Naive thymus-derived CD4-positive, alpha-beta T cell (primary cell): Measurements from ENCODE around the gene UBE2I. TPM values are rescaled to one million over a fixed set of nuclear protein-coding genes. Genes with fewer than 3 reads are reported as not detected.

ENCODE experiments used
- ATAC-seq: fragments of 150-1000 bp; cut with Tn5 transposase; 2 replicates; pipeline ENCODE4 v1.10.0; 2021; ENCODE audit warnings: mild to moderate bottlenecking, moderate library complexity
- CTCF ChIA-PET: fragments of 350-600 bp; sonication (Branson Sonifier 250); formaldehyde crosslinking; loops from one replicate; lab custom pipeline; 2021; ENCODE audit warnings: antibody characterized with exemption; lab: Charles Lee
- POLR2A ChIA-PET: fragments of 350-600 bp; sonication (Branson Sonifier 250); formaldehyde crosslinking; loops from one replicate; lab custom pipeline; 2021; ENCODE audit warnings: antibody characterized with exemption, inconsistent platforms; lab: Charles Lee
- DNase-seq, 9 donors: peaks; one replicate each; pipeline versions ENCODE4 v3.0.0 to v3.0.0-alpha.2; 2020 to 2022; ENCODE audit warnings: mixed read lengths in 1 of 9
- H3K27ac ChIP-seq: one replicate; pipeline ENCODE4 v1.7.0; 2013; ENCODE audit warnings: mild to moderate bottlenecking, low read depth, low read length, moderate library complexity
- H3K27me3 ChIP-seq, 2 donors: one replicate each; pipeline ENCODE4 v1.7.0; 2013; ENCODE audit warnings: low read length in 2 of 2, mild to moderate bottlenecking in 2 of 2, moderate library complexity in 2 of 2; ENCODE audit not compliant: control insufficient read depth in 2 of 2, insufficient read depth in 2 of 2
- H3K36me3 ChIP-seq, 3 experiments: 1 replicate in 2 of 3; 2 replicates in 1 of 3; pipeline ENCODE4 v1.7.0; 2013; ENCODE audit warnings: low read length in 3 of 3, mild to moderate bottlenecking in 3 of 3, moderate library complexity in 1 of 3; ENCODE audit not compliant: insufficient read depth in 3 of 3, control insufficient read depth in 2 of 3
- H3K4me1 ChIP-seq, 2 donors: one replicate each; pipeline ENCODE4 v1.7.0; 2013; ENCODE audit warnings: low read length in 2 of 2, mild to moderate bottlenecking in 2 of 2, moderate library complexity in 1 of 2; ENCODE audit not compliant: control insufficient read depth in 2 of 2, insufficient read depth in 2 of 2
- H3K4me3 ChIP-seq: 2 replicates; pipeline ENCODE4 v1.7.0; 2013; ENCODE audit warnings: mild to moderate bottlenecking, low read length
- H3K9me3 ChIP-seq, 3 experiments: 1 replicate in 2 of 3; 2 replicates in 1 of 3; pipeline ENCODE4 v1.7.0; 2013; ENCODE audit warnings: low read length in 3 of 3; ENCODE audit not compliant: control insufficient read depth in 2 of 3
- H3K27ac Mint-ChIP-seq, 9 donors: one replicate each; pipeline ENCODE4 v1.8.0; 2020 to 2022; ENCODE audit warnings: mixed read lengths in 9 of 9, mild to moderate bottlenecking in 8 of 9, moderate library complexity in 5 of 9, inconsistent platforms in 2 of 9
- H3K27me3 Mint-ChIP-seq, 5 donors: one replicate each; pipeline ENCODE4 v1.8.0; 2021 to 2022; ENCODE audit warnings: mixed read lengths in 5 of 5, mild to moderate bottlenecking in 1 of 5
- H3K36me3 Mint-ChIP-seq, 5 donors: one replicate each; pipeline ENCODE4 v1.8.0; 2020 to 2022; ENCODE audit warnings: mixed read lengths in 5 of 5, mild to moderate bottlenecking in 3 of 5, inconsistent platforms in 1 of 5
- H3K4me1 Mint-ChIP-seq, 7 donors: one replicate each; pipeline ENCODE4 v1.8.0; 2020 to 2022; ENCODE audit warnings: mixed read lengths in 7 of 7, mild to moderate bottlenecking in 3 of 7, inconsistent platforms in 1 of 7
- H3K4me3 Mint-ChIP-seq, 10 donors: one replicate each; pipeline ENCODE4 v1.8.0; 2020 to 2022; ENCODE audit warnings: mild to moderate bottlenecking in 10 of 10, mixed read lengths in 10 of 10, moderate library complexity in 6 of 10, inconsistent platforms in 2 of 10
- H3K9me3 Mint-ChIP-seq, 11 donors: one replicate each; pipeline ENCODE4 v1.8.0; 2020 to 2022; ENCODE audit warnings: mixed read lengths in 11 of 11, mild to moderate bottlenecking in 4 of 11, inconsistent platforms in 1 of 11, moderate library complexity in 1 of 11
- intact Hi-C, 2 donors: fragments of 100-400 bp; cut with micrococcal nuclease; formaldehyde crosslinking; loops; one replicate each; pipeline ENCODE4 v1.15.1; 2023
- polyA plus RNA-seq, 2 donors: library from polyadenylated mRNA; unstranded; fragments of 300-500 nt; fragmentation: Illumina TruSeq; gene quantifications; one replicate each; pipeline ENCODE4 v1.2.3, GENCODE V29; 2021
- total RNA-seq, 6 experiments: library from RNA in 5 of 6; stranded (reverse) in 5 of 6; gene quantifications; 1 replicate in 5 of 6; 2 replicates in 1 of 6; pipeline ENCODE4 v1.2.3 and lab custom pipeline; 2021 to 2026

Gene UBE2I
- total and polyA plus RNA-seq, 7 experiments from 2014 or later = 67.2 to 277 (median 176) TPM

DNA sequence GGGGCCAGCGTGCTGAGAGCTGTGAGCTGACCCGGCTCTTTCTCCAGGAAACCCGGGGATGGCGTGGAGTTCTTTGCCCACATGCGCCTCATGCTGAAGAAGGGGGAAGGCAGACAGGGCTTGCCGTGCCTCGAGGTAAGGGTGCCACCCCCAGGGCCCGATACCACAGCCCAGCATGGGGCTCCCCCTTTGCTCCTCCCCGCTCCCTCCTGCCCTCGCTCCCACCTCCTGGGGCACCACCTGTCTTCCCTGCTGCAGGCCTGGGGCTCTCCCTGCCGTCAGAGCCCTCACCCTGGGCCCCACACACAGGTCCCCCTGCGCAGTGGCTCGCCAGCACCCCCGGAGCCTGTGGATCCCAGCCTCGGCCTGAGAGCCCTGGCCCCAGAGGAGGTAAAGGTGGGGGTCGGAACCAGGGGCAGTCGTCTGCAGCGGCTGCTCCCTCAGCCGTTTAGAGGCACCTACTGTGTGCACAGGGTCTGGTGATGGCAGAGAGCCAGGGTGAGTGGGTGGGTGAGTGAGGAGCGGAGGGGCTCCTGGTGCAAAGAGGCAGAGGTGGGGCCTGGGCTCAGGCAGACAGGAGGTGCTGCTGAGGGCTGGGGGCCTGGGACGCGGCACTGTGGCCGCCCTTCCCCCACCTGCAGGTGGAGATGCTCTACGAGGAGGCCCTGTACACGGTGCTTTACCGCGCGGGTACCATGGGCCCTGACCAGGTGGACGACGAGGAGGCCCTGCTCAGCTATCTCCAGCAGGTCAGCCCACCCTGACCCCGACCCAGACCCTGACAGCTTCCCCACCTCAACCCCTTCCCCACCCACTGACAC lies 29.6 kb downstream of the UBE2I start:
- POLR2A ChIA-PET = no interaction called here

DNA sequence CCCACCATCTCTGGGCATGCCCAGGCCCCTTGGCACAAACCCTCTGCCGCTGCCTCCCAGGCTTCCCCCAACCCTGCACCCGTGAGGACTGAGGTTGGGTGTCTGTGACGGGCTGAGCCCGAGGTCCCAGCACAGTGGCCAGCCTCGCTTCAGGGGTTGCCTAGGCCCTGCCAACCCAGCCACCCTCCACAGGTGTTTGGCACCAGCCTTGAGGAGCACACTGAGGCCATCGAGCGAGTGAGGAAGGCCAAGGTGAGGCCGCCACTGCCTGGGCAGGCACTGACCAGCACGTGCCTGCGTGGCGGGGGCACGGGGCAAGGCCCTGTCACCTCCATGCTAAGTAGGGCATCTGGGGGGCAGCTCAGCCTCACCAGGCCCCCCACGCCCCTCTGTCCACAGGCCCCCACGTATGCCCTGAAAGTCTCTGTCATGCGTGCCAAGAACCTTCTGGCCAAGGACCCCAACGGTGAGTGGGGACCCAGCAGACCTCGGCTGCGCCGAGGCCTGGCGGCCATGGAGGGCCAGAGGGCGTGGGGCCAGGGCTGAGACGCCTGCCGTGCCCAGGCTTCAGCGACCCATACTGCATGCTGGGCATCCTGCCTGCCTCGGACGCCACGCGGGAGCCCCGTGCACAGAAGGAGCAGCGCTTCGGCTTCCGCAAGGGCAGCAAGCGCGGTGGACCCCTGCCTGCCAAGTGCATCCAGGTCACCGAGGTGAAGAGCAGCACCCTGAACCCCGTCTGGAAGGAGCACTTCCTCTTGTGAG lies 31.5 kb downstream of the UBE2I start:
- Mint-ChIP-seq H3K9me3 (no peaks in the 10 kb centered on the region), H3K4me1 (peaks cover 7 to 18% (median 15%) of the 10 kb centered on the region in 7 donors), H3K27ac (no peak overlapping the region), H3K36me3 (no peaks in the 10 kb centered on the region), H3K27me3 (peaks cover 0 to 4% (median 0%) of the 10 kb centered on the region in 5 donors), H3K4me3 (peak overlapping the region in 1 of 10 donors; percentile 80)
- no peak overlapping the region for H3K4me3 ChIP-seq
- no peaks in the 10 kb centered on the region for H3K36me3 ChIP-seq
- H3K27ac ChIP-seq = no peak overlapping the region
- intact Hi-C loops = loop anchor here in 1 of 2 donors (5.0 to 10.0 kb wide), 2 partner anchors 366 to 434 kb away; partner anchors contain the start of genes EME2, MAPK8IP3, MRPS34 and NME3
- no peaks in the 10 kb centered on the region for H3K27me3 ChIP-seq
- ChIA-PET CTCF (no interaction called here), POLR2A (interaction anchor here (2.5 kb wide), 1 partner anchor 10 kb away, joined by 6 read pairs; no protein-coding TSS in a partner anchor)
- DNase-seq = no peak
- H3K9me3 ChIP-seq = no peaks in the 10 kb centered on the region
- no peak for ATAC-seq
- H3K4me1 ChIP-seq = peaks cover 11 to 17% of the 10 kb centered on the region in 2 donors

More for the DNA sequence above, 29.6 kb downstream of the UBE2I start:
- DNase-seq (no peak), ATAC-seq (no peak)
- Histone ChIP-seq H3K27me3 (peaks cover 0 to 10% of the 10 kb centered on the region in 2 donors), H3K4me1 (peaks cover 11 to 23% of the 10 kb centered on the region in 2 donors), H3K9me3 (no peaks in the 10 kb centered on the region), H3K36me3 (no peaks in the 10 kb centered on the region), H3K4me3 (no peak overlapping the region), H3K27ac (no peak overlapping the region)
- H3K4me1 Mint-ChIP-seq = peaks cover 7 to 18% (median 15%) of the 10 kb centered on the region in 7 donors
- no peaks in the 10 kb centered on the region for H3K9me3 Mint-ChIP-seq
- no peaks in the 10 kb centered on the region for H3K36me3 Mint-ChIP-seq
- no peak overlapping the region for H3K27ac Mint-ChIP-seq
- no peak overlapping the region for H3K4me3 Mint-ChIP-seq
- intact Hi-C loops = no loop called here
- H3K27me3 Mint-ChIP-seq = peaks cover 0 to 19% (median 5%) of the 10 kb centered on the region in 5 donors
- CTCF ChIA-PET = no interaction called here

- Histone ChIP-seq H3K27me3 (no peaks in the 10 kb centered on the region), H3K27ac (no peak overlapping the region), H3K4me1 (peaks cover 11 to 17% of the 10 kb centered on the region in 2 donors), H3K4me3 (peak overlapping the region; percentile 66), H3K36me3 (no peaks in the 10 kb centered on the region), H3K9me3 (no peaks in the 10 kb centered on the region)
- Mint-ChIP-seq H3K9me3 (no peaks in the 10 kb centered on the region), H3K27me3 (peaks cover 0 to 2% (median 0%) of the 10 kb centered on the region in 5 donors), H3K4me3 (peak overlapping the region in 9 of 10 donors; percentile 60 to 86 (median 80)), H3K27ac (no peak overlapping the region), H3K36me3 (no peaks in the 10 kb centered on the region), H3K4me1 (peaks cover 7 to 18% (median 15%) of the 10 kb centered on the region in 7 donors)
- intact Hi-C loops = loop anchor here (2.0 to 10.0 kb wide), 4 partner anchors 31 to 433 kb away; partner anchors contain the start of genes EME2 (in 1 of the 2), MAPK8IP3 (in 1 of the 2), MRPS34 (in 1 of the 2) and NME3 (in 1 of the 2)
- ATAC-seq (no peak), DNase-seq (no peak)
- POLR2A ChIA-PET = interaction anchor here (1.0 to 2.5 kb wide), 3 partner anchors 9 to 471 kb away, joined by 3 to 7 read pairs (median 6); partner anchors contain the start of gene UBE2I
- CTCF ChIA-PET = no interaction called here
These were observed 32.3 kb downstream of the UBE2I start for GRCh38 chr16:1341495-1342420.

GRCh38 chr16:1342526-1343427 lies 33.3 kb downstream of the UBE2I start:
- H3K27ac ChIP-seq = no peak overlapping the region
- peak overlapping the region; percentile 60 to 86 (median 80) for H3K4me3 Mint-ChIP-seq

More at GRCh38 chr16:1342526-1343427, 33.3 kb downstream of the UBE2I start:
- H3K4me3 ChIP-seq = peak overlapping the region; percentile 66
- peaks cover 7 to 18% (median 15%) of the 10 kb centered on the region in 7 donors for H3K4me1 Mint-ChIP-seq
- ChIA-PET CTCF (interaction anchor here (1.0 kb wide), 1 partner anchor 43 kb away, joined by 3 read pairs; no protein-coding TSS in a partner anchor), POLR2A (interaction anchor here (0.7 to 2.5 kb wide), 4 partner anchors 8 to 470 kb away, joined by 3 to 7 read pairs (median 5); partner anchors contain the start of gene UBE2I)
- H3K27me3 Mint-ChIP-seq = no peaks in the 10 kb centered on the region
- H3K9me3 Mint-ChIP-seq = no peaks in the 10 kb centered on the region
- H3K36me3 ChIP-seq = peaks cover 0 to 3% (median 0%) of the 10 kb centered on the region in 3 experiments
- intact Hi-C loops = loop anchor here (1.0 to 10.0 kb wide), 7 partner anchors 9 to 432 kb away; partner anchors contain the start of genes GNPTG (in 2 of the 2), TSR3 (in 2 of the 2), BAIAP3 (in 1 of the 2) and EME2 (in 1 of the 2)
- peak; percentile 97 for ATAC-seq
- peak overlapping the region in 8 of 9 donors; percentile 14 to 79 (median 45) for H3K27ac Mint-ChIP-seq
- H3K9me3 ChIP-seq = no peaks in the 10 kb centered on the region
- no peaks in the 10 kb centered on the region for H3K27me3 ChIP-seq
- DNase-seq = peak; percentile 85 to 97 (median 94)
- H3K36me3 Mint-ChIP-seq = no peaks in the 10 kb centered on the region
- H3K4me1 ChIP-seq = peaks cover 11 to 17% of the 10 kb centered on the region in 2 donors
